ENCODE results near the gene USP3. TPM values are rescaled to one million over a fixed set of nuclear protein-coding genes. Genes with fewer than 3 reads are reported as not detected.

The USP3 gene
- total and polyA plus RNA-seq, 2 donors (not counting 1 experiment from before 2014, with no cell fraction given): 43.4 to 152 TPM

DNA sequence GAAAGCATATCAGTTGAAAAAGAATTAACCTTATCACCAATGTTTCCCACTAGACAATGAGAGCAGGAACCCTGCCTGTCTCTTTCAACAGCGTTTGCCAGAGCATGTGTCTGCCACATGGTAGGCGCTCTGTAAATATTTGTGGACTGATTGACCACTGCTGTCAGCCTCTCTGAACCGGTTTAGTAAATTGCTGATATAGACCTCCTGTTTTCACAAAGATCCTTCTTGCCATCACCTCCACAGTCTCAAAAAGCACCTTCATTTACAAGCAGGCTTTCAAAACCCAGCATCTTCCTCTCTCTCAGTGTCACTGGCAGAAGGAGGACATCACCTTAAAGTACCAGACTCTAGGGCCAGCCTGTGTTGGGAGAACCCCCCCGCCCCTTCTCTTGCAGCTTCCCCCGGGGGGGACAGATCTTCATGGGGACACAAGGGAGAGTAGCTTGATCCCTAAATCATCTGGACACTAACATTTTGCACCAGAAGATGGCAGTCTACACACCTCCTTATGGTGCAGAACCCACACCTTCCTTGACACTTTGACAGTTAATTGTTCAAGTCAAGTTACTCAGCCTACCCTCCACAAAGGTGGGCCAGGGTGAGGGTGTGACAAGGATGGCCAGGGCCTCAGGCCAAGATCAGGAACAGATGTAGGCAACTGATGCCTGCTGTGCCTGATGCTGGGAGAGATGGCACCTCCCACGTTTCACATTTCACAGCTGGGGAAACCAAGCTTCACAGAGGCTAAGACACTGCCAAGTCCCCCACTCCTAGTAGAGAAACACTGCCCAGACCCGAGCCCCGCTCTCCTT is 37.8 kb upstream of the USP3 start:
- Mint-ChIP-seq H3K4me1 (peaks cover 31% of the 10 kb centered on the region), H3K27ac (peak overlapping the region; percentile 47), H3K27me3 (no peaks in the 10 kb centered on the region), H3K9me3 (ENCODE audit: insufficient read depth) (no peaks in the 10 kb centered on the region), H3K4me3 (no peak overlapping the region)
- no peak overlapping the region for H3K9ac ChIP-seq (ENCODE audit: low read length)
- ChIA-PET POLR2A (interaction anchor here (0.6 to 2.3 kb wide), 8 partner anchors 9 to 131 kb away, joined by 3 to 39 read pairs (median 5); partner anchors contain the start of gene USP3), CTCF (interaction anchor here (0.6 to 7.4 kb wide), 54 partner anchors 14 to 627 kb away, joined by 3 to 148 read pairs (median 5); partner anchors contain the start of genes CIAO2A, FBXL22 and USP3)
- H3K4me1 ChIP-seq (ENCODE audit: control insufficient read depth in 2 of 2, insufficient read depth in 2 of 2, low read length in 2 of 2): peaks cover 4 to 8% of the 10 kb centered on the region in 2 donors
- ATAC-seq (ENCODE audit: low read depth) (peak; percentile 95), DNase-seq (peak; percentile 87)
- no peaks in the 10 kb centered on the region for H3K79me2 ChIP-seq (ENCODE audit: control insufficient read depth, insufficient read depth, low read length)
- no peaks in the 10 kb centered on the region for H3K9me3 ChIP-seq (ENCODE audit: control extremely low read depth in 1 of 3, control insufficient read depth in 2 of 3, insufficient read depth in 1 of 3, low read length in 2 of 3)
- H3K4me3 ChIP-seq (ENCODE audit: control extremely low read depth in 1 of 5, extremely low read depth in 1 of 5, insufficient read depth in 1 of 5, low read depth in 2 of 5, low read length in 4 of 5): no peak overlapping the region
- peak overlapping the region; percentile 16 for H3K4me2 ChIP-seq (replicated peaks; ENCODE audit: low read depth, low read length, poor library complexity, severe bottlenecking)
- intact Hi-C loops (cut with micrococcal nuclease): loop anchor here (1.0 to 2.0 kb wide), 6 partner anchors 8 to 601 kb away; no protein-coding TSS in a partner anchor
- H4K20me1 ChIP-seq (ENCODE audit: control insufficient read depth, insufficient read depth, low read length, poor library complexity, severe bottlenecking): no peaks in the 10 kb centered on the region
- whole genome bisulfite sequencing (ENCODE audit: insufficient coverage): 60% methylated on average over 6 of the region's 8 CpGs
- no peaks in the 10 kb centered on the region for H3K27me3 ChIP-seq (replicated peaks in 1 of 4; ENCODE audit: control extremely low read depth in 1 of 4, control insufficient read depth in 3 of 4, insufficient read depth in 4 of 4, low read length in 3 of 4)
- H2AFZ ChIP-seq (ENCODE audit: insufficient read depth, low read depth, low read length, poor library complexity, severe bottlenecking): no peak overlapping the region
- TF ChIP-seq EZH2 (IDR thresholded peaks at IDR 0.05; ENCODE audit: borderline replicate concordance, insufficient read depth, low read depth, low read length, poor library complexity, severe bottlenecking): no peak
- TF ChIP-seq, protein P1, sequence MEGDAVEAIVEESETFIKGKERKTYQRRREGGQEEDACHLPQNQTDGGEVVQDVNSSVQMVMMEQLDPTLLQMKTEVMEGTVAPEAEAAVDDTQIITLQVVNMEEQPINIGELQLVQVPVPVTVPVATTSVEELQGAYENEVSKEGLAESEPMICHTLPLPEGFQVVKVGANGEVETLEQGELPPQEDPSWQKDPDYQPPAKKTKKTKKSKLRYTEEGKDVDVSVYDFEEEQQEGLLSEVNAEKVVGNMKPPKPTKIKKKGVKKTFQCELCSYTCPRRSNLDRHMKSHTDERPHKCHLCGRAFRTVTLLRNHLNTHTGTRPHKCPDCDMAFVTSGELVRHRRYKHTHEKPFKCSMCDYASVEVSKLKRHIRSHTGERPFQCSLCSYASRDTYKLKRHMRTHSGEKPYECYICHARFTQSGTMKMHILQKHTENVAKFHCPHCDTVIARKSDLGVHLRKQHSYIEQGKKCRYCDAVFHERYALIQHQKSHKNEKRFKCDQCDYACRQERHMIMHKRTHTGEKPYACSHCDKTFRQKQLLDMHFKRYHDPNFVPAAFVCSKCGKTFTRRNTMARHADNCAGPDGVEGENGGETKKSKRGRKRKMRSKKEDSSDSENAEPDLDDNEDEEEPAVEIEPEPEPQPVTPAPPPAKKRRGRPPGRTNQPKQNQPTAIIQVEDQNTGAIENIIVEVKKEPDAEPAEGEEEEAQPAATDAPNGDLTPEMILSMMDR (IDR thresholded peaks at IDR 0.05): peak; percentile 81
- no peak overlapping the region for H3K27ac ChIP-seq (ENCODE audit: low read length in 2 of 2)
- no peaks in the 10 kb centered on the region for H3K36me3 ChIP-seq (replicated peaks in 1 of 2; ENCODE audit: control extremely low read depth in 1 of 2, control insufficient read depth in 1 of 2, extremely low read depth in 1 of 2, insufficient read depth in 2 of 2, low read length in 1 of 2)

DNA sequence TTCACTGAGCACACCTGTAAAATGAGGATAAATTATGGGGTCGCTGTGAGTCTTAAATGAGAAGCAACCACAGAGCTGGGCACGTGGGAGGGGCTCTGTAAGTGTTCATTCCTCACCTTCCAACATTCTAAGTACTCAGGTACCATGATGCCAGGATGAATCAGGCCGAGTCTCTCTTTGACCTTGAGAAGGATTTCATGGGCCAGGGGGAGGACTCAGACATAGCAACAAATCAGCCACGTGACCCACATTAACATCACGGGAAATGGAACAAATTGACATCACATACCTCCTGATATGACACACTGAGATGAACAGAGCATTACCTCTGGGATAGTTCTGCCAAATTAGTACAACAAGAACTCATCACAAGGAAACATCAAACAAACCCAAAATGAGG is 35.2 kb upstream of the USP3 start:
- H3K9ac ChIP-seq (ENCODE audit: low read length): no peak overlapping the region
- ATAC-seq (ENCODE audit: low read depth) (no peak), DNase-seq (no peak)
- peaks cover 20 to 28% of the 10 kb centered on the region in 2 donors for H3K4me1 ChIP-seq (ENCODE audit: control insufficient read depth in 2 of 2, insufficient read depth in 2 of 2, low read length in 2 of 2)
- H3K9me3 Mint-ChIP-seq (ENCODE audit: insufficient read depth): no peaks in the 10 kb centered on the region
- no peaks in the 10 kb centered on the region for H4K20me1 ChIP-seq (ENCODE audit: control insufficient read depth, insufficient read depth, low read length, poor library complexity, severe bottlenecking)
- peak overlapping the region; percentile 72 for H3K27ac Mint-ChIP-seq
- no peak overlapping the region for H2AFZ ChIP-seq (ENCODE audit: insufficient read depth, low read depth, low read length, poor library complexity, severe bottlenecking)
- H3K79me2 ChIP-seq (ENCODE audit: control insufficient read depth, insufficient read depth, low read length): no peaks in the 10 kb centered on the region
- H3K4me3 ChIP-seq (ENCODE audit: control extremely low read depth in 1 of 5, extremely low read depth in 1 of 5, insufficient read depth in 1 of 5, low read depth in 2 of 5, low read length in 4 of 5): no peak overlapping the region
- H3K4me3 Mint-ChIP-seq: no peak overlapping the region
- no peak overlapping the region for H3K4me2 ChIP-seq (replicated peaks; ENCODE audit: low read depth, low read length, poor library complexity, severe bottlenecking)
- H3K36me3 ChIP-seq (replicated peaks in 1 of 2; ENCODE audit: control extremely low read depth in 1 of 2, control insufficient read depth in 1 of 2, extremely low read depth in 1 of 2, insufficient read depth in 2 of 2, low read length in 1 of 2): no peaks in the 10 kb centered on the region
- H3K27me3 Mint-ChIP-seq: no peaks in the 10 kb centered on the region
- no peaks in the 10 kb centered on the region for H3K27me3 ChIP-seq (replicated peaks in 1 of 4; ENCODE audit: control extremely low read depth in 1 of 4, control insufficient read depth in 3 of 4, insufficient read depth in 4 of 4, low read length in 3 of 4)
- no peak overlapping the region for H3K27ac ChIP-seq (ENCODE audit: low read length in 2 of 2)
- TF ChIP-seq EZH2 (IDR thresholded peaks at IDR 0.05; ENCODE audit: borderline replicate concordance, insufficient read depth, low read depth, low read length, poor library complexity, severe bottlenecking): no peak
- TF ChIP-seq, protein P1 (IDR thresholded peaks at IDR 0.05): no peak
- peaks cover 52% of the 10 kb centered on the region for H3K4me1 Mint-ChIP-seq
- ChIA-PET CTCF (interaction anchor here (1.1 to 8.3 kb wide), 11 partner anchors 11 to 130 kb away, joined by 3 to 148 read pairs (median 37); partner anchors contain the start of genes FBXL22 and USP3), POLR2A (interaction anchor here (0.7 to 0.8 kb wide), 2 partner anchors 35 to 37 kb away, joined by 3 read pairs; partner anchors contain the start of gene USP3)
- intact Hi-C loops (cut with micrococcal nuclease): no loop called here
- no peaks in the 10 kb centered on the region for H3K9me3 ChIP-seq (ENCODE audit: control extremely low read depth in 1 of 3, control insufficient read depth in 2 of 3, insufficient read depth in 1 of 3, low read length in 2 of 3)
- WGBS (ENCODE audit: insufficient coverage): no CpG with 5 or more reads among the region's 5 CpGs

All from B cell (primary cell).